KMS-11 (cell line): ENCODE data around the gene ANKRD13D.

ENCODE experiments used
- H2AFZ ChIP-seq: fragments of 200-600 bp; sonication (generic); 2 replicates; pipeline ENCODE4 v1.6.1; 2016; ENCODE audit warnings: antibody characterized with exemption, mixed run types, low read depth
- H3K27ac ChIP-seq: fragments of 200-600 bp; sonication (generic); 2 replicates; pipeline ENCODE4 v1.6.1; 2016; ENCODE audit warnings: mild to moderate bottlenecking, mixed run types
- H3K27me3 ChIP-seq: fragments of 200-600 bp; sonication (generic); 2 replicates; pipeline ENCODE4 v1.6.1; 2017; ENCODE audit warnings: mild to moderate bottlenecking, low read depth, mixed run types, moderate library complexity; ENCODE audit not compliant: insufficient read depth
- H3K36me3 ChIP-seq: fragments of 200-600 bp; sonication (generic); 2 replicates; pipeline ENCODE4 v1.6.1; 2017; ENCODE audit warnings: mild to moderate bottlenecking, mixed run types; ENCODE audit not compliant: insufficient read depth
- H3K4me1 ChIP-seq: fragments of 200-600 bp; sonication (generic); 2 replicates; pipeline ENCODE4 v1.6.1; 2016; ENCODE audit warnings: mild to moderate bottlenecking, low read depth, mixed run types; ENCODE audit not compliant: poor library complexity, severe bottlenecking
- H3K4me2 ChIP-seq: fragments of 200-600 bp; sonication (generic); 2 replicates; pipeline ENCODE4 v1.7.0; 2016; ENCODE audit warnings: mild to moderate bottlenecking, mixed run types
- H3K4me3 ChIP-seq: fragments of 200-600 bp; sonication (generic); IDR thresholded peaks from 2 replicates; pipeline ENCODE4 v1.6.1; 2017; ENCODE audit warnings: low read depth, low read length, mixed read lengths; ENCODE audit not compliant: insufficient read depth
- H3K79me2 ChIP-seq: fragments of 200-600 bp; sonication (generic); 2 replicates; pipeline ENCODE4 v1.6.1; 2016; ENCODE audit warnings: low read depth, mixed run types; ENCODE audit not compliant: insufficient read depth
- H3K9ac ChIP-seq: fragments of 200-600 bp; sonication (generic); 2 replicates; pipeline ENCODE4 v1.6.1; 2016; ENCODE audit warnings: mild to moderate bottlenecking, mixed run types
- H4K20me1 ChIP-seq: fragments of 200-600 bp; sonication (generic); 2 replicates; pipeline ENCODE4 v1.6.1; 2016; ENCODE audit warnings: mild to moderate bottlenecking, mixed run types; ENCODE audit not compliant: insufficient read depth
- CTCF ChIP-seq: fragments of 200-600 bp; sonication (generic); conservative IDR thresholded peaks from 2 replicates; pipeline ENCODE4 v1.6.1; 2017; ENCODE audit warnings: low read depth, mild to moderate bottlenecking, antibody characterized with exemption, low read length, moderate library complexity, mixed read lengths

The ANKRD13D gene

GRCh38 chr11:67295846-67296245 is 6.7 kb downstream of the ANKRD13D start:
- Histone ChIP-seq H3K79me2 (0 out of 2 replicates have a peak, but pooled peaks cover 3% of the 10 kb centered on the region), H3K27ac (no peak overlapping the region), H2AFZ (no peak overlapping the region), H3K4me3 (no peak overlapping the region), H3K9ac (no peak overlapping the region), H3K36me3 (0 out of 2 replicates have a peak, but pooled peaks cover 7% of the 10 kb centered on the region), H3K27me3 (no peaks in the 10 kb centered on the region), H3K4me1 (no peaks in the 10 kb centered on the region), H4K20me1 (no peaks in the 10 kb centered on the region), H3K4me2 (no peak overlapping the region)
- no peak for TF ChIP-seq CTCF

DNA sequence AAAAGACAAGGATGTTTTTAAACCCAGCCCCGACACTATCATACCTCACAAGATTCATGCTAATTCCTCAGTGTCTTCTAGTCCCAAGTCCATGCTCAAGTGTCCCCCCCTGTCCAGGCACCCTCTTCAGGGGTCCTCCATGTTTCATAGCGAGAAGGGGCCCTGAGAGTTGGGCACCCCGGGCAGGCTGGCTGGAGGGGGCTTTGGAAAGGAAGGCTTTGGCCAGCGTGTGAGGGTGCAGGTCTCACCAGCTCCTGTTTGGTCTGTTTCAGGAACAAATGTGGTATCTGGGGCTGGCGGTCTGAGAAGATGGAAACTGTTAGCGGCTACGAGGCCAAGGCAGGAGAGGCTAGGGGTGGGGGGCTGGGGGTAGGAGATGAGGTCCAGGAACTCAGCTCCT is 9.7 kb downstream of the ANKRD13D start:
- no peak for TF ChIP-seq CTCF
- Histone ChIP-seq H3K79me2 (no peaks in the 10 kb centered on the region), H3K4me3 (no peak overlapping the region), H2AFZ (no peak overlapping the region), H4K20me1 (no peaks in the 10 kb centered on the region), H3K36me3 (0 out of 2 replicates have a peak, but pooled peaks cover 3% of the 10 kb centered on the region), H3K4me1 (no peaks in the 10 kb centered on the region), H3K4me2 (no peak overlapping the region), H3K27ac (no peak overlapping the region), H3K27me3 (no peaks in the 10 kb centered on the region), H3K9ac (no peak overlapping the region)

DNA sequence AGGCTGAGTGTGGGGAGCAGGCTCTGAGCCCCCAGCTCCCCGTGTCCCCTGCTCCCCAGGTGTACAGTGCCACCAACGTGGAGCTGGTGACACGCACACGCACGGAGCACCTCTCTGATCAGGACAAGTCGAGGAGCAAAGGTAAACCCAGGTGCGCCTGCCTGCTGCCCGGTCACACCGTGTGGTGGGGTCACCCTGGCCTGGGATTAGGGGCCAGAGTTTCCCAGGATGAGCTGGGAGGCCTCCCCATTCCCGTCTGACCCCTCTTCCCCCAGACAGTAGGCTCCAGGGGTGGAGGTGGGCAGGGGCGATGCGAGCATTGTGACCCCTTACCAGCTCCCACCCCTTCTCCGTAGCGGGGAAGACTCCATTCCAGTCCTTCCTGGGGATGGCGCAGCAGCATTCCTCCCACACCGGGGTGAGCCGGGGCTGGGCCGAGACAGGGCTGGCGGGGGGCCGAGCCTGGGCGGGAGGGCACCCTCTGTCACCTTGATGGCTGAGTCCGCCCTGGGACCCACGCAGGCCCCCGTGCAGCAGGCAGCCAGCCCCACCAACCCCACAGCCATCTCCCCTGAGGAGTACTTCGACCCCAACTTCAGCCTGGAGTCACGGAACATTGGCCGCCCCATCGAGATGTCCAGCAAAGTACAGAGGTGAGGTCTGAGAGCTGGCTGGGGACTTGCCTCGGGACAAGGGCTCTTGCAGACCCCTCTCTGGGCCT is 10.5 kb downstream of the ANKRD13D start:
- no peak for TF ChIP-seq CTCF
- no peak overlapping the region for H3K9ac ChIP-seq
- H3K4me2 ChIP-seq: no peak overlapping the region
- H3K4me1 ChIP-seq: no peaks in the 10 kb centered on the region
- no peaks in the 10 kb centered on the region for H3K27me3 ChIP-seq
- no peak overlapping the region for H3K27ac ChIP-seq
- no peak overlapping the region for H3K4me3 ChIP-seq
- no peaks in the 10 kb centered on the region for H4K20me1 ChIP-seq
- H3K36me3 ChIP-seq: 0 out of 2 replicates have a peak, but pooled peaks cover 3% of the 10 kb centered on the region
- no peaks in the 10 kb centered on the region for H3K79me2 ChIP-seq
- no peak overlapping the region for H2AFZ ChIP-seq

DNA sequence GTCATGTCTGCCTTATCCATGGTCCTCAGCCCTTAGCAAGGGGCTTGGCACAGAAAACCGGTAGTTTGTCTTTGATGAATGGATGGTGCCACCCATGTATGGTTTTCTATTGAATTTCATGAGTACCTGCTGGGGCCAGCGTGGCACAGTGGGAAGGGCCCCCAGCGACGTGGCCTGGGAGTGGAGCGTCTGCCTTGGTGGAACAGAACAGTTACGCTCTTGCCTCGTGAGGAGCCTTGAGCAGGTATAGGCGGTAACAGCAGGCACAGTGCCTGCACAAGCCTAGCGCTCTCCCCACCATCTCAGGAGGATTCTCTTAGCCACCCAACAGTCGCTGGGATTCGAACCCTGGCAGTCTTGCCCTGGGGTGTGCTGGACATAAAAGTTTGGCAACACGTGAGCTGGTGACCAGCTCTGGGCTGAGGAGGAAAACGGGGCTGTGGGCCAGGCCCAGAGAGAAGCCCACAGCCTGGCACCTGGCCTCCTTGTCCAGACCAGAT is 11.2 kb downstream of the ANKRD13D start:
- Histone ChIP-seq H3K36me3 (0 out of 2 replicates have a peak, but pooled peaks cover 3% of the 10 kb centered on the region), H4K20me1 (no peaks in the 10 kb centered on the region), H3K4me2 (no peak overlapping the region), H3K27ac (no peak overlapping the region), H3K4me1 (no peaks in the 10 kb centered on the region), H3K9ac (no peak overlapping the region), H2AFZ (no peak overlapping the region), H3K27me3 (no peaks in the 10 kb centered on the region), H3K4me3 (no peak overlapping the region), H3K79me2 (no peaks in the 10 kb centered on the region)
- TF ChIP-seq CTCF: no peak
